ENCODE measurements around the gene TMEM247.

GRCh38 chr2:46514738-46515137, 35.4 kb downstream of the TMEM247 start:
- TF ChIP-seq CTCF (IDR thresholded peaks at IDR 0.05) (no peak), ESRRA (CRISPR knock-in tag; IDR thresholded peaks at IDR 0.05; ENCODE audit: borderline replicate concordance) (no peak), ELF4 (CRISPR knock-in tag; IDR thresholded peaks at IDR 0.05; ENCODE audit: low read depth) (no peak), USF1 (CRISPR knock-in tag; IDR thresholded peaks at IDR 0.05) (no peak), ZBTB21 (CRISPR knock-in tag; IDR thresholded peaks at IDR 0.05; ENCODE audit: borderline replicate concordance) (no peak), ZNF263 (CRISPR knock-in tag; IDR thresholded peaks at IDR 0.05; ENCODE audit: low read depth) (no peak), JUN (CRISPR knock-in tag; IDR thresholded peaks at IDR 0.05) (no peak), MAX (CRISPR knock-in tag; IDR thresholded peaks at IDR 0.05) (no peak), TP53 (CRISPR knock-in tag; IDR thresholded peaks at IDR 0.05) (no peak), ZNF416 (CRISPR knock-in tag; IDR thresholded peaks at IDR 0.05) (no peak), NFYB (CRISPR knock-in tag; conservative IDR thresholded peaks at IDR 0.05; ENCODE audit: low read depth) (no peak)

All from WTC11 (cell line).